Measurements from ENCODE around the gene NUDT1.

The NUDT1 gene

DNA sequence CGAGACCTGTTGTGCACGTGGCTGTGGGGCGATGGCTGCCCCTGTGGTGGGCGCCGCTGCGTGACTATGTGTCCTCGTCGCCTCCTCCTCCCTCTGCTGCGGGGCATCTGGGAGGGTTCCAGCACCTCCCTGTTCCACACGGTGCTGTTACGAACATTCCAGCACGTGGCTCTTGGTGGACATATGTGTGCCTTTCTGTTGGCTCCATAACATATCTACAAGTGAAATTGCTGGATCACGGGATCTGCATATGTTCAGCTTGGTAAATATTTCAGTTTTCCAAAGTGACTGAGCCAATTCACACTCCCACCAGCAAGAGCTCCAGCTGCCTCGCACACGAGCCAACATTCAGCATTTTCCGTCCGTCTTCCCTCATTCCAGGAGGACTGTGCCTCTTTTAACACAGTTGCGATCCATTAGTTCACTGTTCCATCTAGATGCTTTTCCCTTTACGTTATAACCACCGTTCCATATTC is 47.1 kb downstream of the NUDT1 start:
- in situ Hi-C loops (cut with MboI; ENCODE audit: low sequenced_read_pairs): no loop called here

DNA sequence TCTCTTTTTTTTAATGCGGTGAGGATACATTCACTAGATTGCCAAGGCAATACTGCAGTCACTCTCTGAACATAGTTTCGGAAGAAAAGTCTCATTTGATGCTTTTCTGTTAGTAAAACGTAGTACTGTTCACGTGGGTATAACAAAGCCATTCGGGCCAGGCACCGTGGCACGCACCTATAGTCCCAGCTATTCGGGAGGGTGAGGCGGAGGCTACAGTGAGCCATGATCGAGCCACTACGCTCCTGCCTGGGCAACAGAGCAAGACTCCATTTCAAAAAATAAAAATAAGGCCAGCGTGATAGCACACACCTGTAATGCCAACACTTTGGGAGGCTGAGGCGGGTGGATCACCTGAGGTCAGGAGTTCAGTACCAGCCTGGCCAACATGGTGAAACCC is 47.6 kb downstream of the NUDT1 start:
- in situ Hi-C loops (cut with MboI; ENCODE audit: low sequenced_read_pairs): no loop called here

DNA sequence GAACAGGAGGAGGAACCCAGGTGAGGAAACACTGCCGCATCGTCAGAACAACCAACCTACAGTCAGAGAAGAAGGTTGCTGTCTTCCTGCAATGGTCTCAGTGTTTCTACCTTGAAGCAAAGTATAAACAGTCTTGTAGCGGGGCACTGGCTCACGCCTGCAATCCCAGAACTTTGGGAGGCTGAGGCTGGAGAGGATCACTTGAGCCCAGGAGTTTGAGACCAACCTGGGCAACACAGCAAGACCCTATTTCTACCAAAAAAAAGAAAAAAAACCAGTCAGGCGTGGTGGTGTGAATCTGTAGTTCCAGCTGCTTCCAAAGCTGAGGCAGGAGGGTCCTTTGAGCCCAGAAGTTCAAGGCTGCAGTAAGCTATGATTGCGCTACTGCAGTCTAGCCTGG is 48.9 kb downstream of the NUDT1 start:
- in situ Hi-C loops (cut with MboI; ENCODE audit: low sequenced_read_pairs): no loop called here

DNA sequence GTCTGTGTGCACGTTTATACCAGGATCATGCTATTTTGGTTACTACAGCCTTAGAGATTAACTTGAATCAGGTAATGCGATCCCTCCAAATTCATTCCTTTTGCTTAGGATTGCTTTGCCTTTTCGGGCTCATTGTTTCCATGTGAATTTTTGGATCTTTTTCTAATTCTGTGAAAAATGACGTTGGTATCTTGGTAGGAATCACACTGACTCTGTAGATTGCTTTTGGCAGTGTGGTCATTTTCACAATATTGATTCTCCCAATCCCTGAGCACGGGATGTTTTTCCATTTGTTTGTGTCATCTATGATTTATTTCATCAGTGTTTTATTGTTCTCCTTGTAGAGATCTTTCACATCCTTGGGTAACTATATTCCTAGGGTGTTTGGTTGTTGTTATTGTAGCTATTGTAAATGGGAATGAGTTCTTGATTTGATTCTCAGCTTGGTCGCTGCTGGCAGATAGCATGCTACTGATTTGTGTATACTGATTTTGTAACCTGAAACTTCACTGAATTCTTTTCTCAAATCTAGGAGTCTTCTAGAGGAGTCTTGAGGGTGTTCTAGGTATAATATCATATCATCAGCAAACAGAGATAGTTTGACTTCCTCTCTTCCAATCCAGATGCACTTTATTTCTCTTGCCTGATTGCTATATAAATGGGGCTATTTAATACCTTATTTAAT is 54.1 kb downstream of the NUDT1 start:
- in situ Hi-C loops (cut with MboI; ENCODE audit: low sequenced_read_pairs): no loop called here

- in situ Hi-C loops (cut with MboI; ENCODE audit: low sequenced_read_pairs): no loop called here
These were observed 54.8 kb downstream of the NUDT1 start for GRCh38 chr7:2296832-2297231.

- in situ Hi-C loops (cut with MboI; ENCODE audit: low sequenced_read_pairs): no loop called here
These were observed 57.3 kb downstream of the NUDT1 start for GRCh38 chr7:2299131-2299829.

GRCh38 chr7:2299870-2300512 is 58.0 kb downstream of the NUDT1 start:
- in situ Hi-C loops (cut with MboI; ENCODE audit: low sequenced_read_pairs): no loop called here
